Measurements from ENCODE around the gene GLMP. TPM values are rescaled to one million over a fixed set of nuclear protein-coding genes. Genes with fewer than 3 reads are reported as not detected.

GLMP gene
- polyA plus RNA-seq, 1 experiment: 25.5 TPM

DNA sequence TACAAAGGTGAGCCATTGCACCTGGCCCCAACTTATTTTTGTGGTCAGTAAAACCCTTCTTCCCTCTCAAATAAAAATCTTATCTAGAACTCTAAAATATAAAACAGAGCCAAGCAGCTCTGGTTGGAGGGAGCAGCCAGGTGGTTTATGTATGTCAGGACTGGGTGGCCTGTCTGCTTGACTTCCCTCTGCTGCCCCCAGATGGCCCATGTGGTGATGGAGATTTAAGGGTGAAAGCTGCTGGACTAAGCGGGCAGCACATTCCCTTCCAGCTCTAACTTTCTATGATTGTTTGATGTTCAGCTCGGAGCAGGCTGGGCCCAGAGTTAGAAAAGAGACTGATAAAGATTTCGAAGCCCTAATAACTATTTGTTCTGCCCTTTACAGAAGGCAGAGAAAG, 35.7 kb downstream of the GLMP start:
- Histone ChIP-seq H3K27ac (ENCODE audit: low read depth, low read length) (no peak overlapping the region), H3K4me3 (ENCODE audit: low read depth, low read length) (no peak overlapping the region), H3K9me3 (ENCODE audit: control insufficient read depth, insufficient read depth, low read length) (no peaks in the 10 kb centered on the region), H3K27me3 (ENCODE audit: control insufficient read depth, insufficient read depth, low read length) (no peaks in the 10 kb centered on the region)
- POLR2A ChIA-PET: interaction anchor here (1.2 kb wide), 1 partner anchor 8 kb away, joined by 4 read pairs; no protein-coding TSS in a partner anchor
- CTCF ChIA-PET: interaction anchor here (0.7 to 0.8 kb wide), 5 partner anchors 8 to 164 kb away, joined by 3 to 5 read pairs (median 3); no protein-coding TSS in a partner anchor
- TF ChIP-seq, protein P1, sequence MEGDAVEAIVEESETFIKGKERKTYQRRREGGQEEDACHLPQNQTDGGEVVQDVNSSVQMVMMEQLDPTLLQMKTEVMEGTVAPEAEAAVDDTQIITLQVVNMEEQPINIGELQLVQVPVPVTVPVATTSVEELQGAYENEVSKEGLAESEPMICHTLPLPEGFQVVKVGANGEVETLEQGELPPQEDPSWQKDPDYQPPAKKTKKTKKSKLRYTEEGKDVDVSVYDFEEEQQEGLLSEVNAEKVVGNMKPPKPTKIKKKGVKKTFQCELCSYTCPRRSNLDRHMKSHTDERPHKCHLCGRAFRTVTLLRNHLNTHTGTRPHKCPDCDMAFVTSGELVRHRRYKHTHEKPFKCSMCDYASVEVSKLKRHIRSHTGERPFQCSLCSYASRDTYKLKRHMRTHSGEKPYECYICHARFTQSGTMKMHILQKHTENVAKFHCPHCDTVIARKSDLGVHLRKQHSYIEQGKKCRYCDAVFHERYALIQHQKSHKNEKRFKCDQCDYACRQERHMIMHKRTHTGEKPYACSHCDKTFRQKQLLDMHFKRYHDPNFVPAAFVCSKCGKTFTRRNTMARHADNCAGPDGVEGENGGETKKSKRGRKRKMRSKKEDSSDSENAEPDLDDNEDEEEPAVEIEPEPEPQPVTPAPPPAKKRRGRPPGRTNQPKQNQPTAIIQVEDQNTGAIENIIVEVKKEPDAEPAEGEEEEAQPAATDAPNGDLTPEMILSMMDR (IDR thresholded peaks at IDR 0.05; ENCODE audit: low read depth, low read length): peak; percentile 33
- DNase-seq (ENCODE audit: low read depth, low spot score): no peak

DNA sequence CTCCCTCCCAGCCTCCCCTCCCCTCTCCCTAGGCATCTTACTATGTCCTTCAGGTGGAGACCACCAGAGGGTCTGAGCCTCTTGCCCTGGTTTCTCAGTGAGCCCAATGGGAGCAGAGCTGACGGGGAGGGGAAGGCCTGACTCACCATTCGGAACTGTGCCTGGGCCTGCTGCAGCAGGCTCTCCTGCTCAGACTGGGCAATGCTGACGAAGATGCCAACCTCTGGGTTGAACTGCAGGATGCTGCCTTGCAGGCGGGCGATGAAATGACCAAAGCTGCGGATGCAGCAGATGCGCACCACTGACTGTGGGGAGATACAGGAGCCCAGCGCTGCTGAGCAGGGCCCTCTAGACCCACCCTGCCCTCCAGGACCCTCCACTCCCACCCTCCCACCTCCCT, 36.6 kb downstream of the GLMP start:
- Histone ChIP-seq H3K27ac (ENCODE audit: low read depth, low read length) (no peak overlapping the region), H3K9me3 (ENCODE audit: control insufficient read depth, insufficient read depth, low read length) (no peaks in the 10 kb centered on the region), H3K27me3 (ENCODE audit: control insufficient read depth, insufficient read depth, low read length) (no peaks in the 10 kb centered on the region), H3K4me3 (ENCODE audit: low read depth, low read length) (no peak overlapping the region)
- ChIA-PET POLR2A (interaction anchor here (1.2 kb wide), 1 partner anchor 7 kb away, joined by 4 read pairs; no protein-coding TSS in a partner anchor), CTCF (interaction anchor here (1.0 kb wide), 1 partner anchor 9 kb away, joined by 3 read pairs; no protein-coding TSS in a partner anchor)
- TF ChIP-seq, protein P1 (IDR thresholded peaks at IDR 0.05; ENCODE audit: low read depth, low read length): no peak
- DNase-seq (ENCODE audit: low read depth, low spot score): no peak

DNA sequence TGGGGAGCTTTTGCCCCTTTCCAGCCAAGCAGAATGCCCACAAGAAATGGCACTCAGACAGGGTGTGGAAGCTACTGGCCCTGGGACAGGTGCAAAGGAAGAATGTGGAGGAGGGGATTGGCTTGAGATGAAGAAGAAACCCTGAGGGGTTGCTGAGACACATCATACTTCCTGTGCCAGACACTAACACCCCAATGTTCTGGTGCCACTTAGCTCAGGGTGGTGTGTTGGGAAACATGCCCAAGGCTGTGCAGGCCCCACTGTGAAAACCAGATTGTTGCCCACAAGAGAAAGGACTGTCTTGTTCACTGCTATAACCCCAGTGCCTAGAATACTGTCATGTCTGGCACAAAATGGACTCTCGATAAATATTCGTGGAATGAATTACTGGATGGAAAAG, 37.8 kb downstream of the GLMP start:
- no peak for DNase-seq (ENCODE audit: low read depth, low spot score)
- ChIA-PET CTCF (no interaction called here), POLR2A (no interaction called here)
- no peak overlapping the region for H3K4me3 ChIP-seq (ENCODE audit: low read depth, low read length)
- H3K9me3 ChIP-seq (ENCODE audit: control insufficient read depth, insufficient read depth, low read length): no peaks in the 10 kb centered on the region
- no peak overlapping the region for H3K27ac ChIP-seq (ENCODE audit: low read depth, low read length)
- TF ChIP-seq, protein P1 (IDR thresholded peaks at IDR 0.05; ENCODE audit: low read depth, low read length): no peak
- no peaks in the 10 kb centered on the region for H3K27me3 ChIP-seq (ENCODE audit: control insufficient read depth, insufficient read depth, low read length)

DNA sequence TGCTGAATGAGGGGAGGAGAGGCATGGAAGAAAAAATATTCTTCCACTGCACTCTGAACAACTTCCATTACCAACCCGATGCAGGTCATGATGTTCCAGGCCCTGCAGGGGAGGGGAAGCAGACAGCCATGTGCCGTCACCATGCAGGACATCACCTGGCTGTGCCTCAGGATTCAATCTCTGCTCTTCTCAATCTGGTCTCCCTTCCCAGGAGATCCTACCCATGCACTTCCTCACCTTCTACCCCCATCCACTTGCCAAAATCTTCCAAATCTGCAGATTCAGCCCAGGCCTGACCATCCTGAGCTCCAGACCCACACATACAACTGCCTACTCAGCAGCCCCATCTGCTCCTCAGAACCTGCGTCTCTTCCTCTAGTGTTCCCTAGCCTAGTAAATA, 41.8 kb downstream of the GLMP start:
- no peak overlapping the region for H3K27ac ChIP-seq (ENCODE audit: low read depth, low read length)
- CTCF ChIA-PET: interaction anchor here (1.5 to 1.7 kb wide), 2 partner anchors 65 to 66 kb away, joined by 3 to 4 read pairs; no protein-coding TSS in a partner anchor
- no peaks in the 10 kb centered on the region for H3K9me3 ChIP-seq (ENCODE audit: control insufficient read depth, insufficient read depth, low read length)
- DNase-seq (ENCODE audit: low read depth, low spot score): no peak
- H3K4me3 ChIP-seq (ENCODE audit: low read depth, low read length): no peak overlapping the region
- TF ChIP-seq, protein P1 (IDR thresholded peaks at IDR 0.05; ENCODE audit: low read depth, low read length): no peak
- no peaks in the 10 kb centered on the region for H3K27me3 ChIP-seq (ENCODE audit: control insufficient read depth, insufficient read depth, low read length)
- POLR2A ChIA-PET: interaction anchor here (1.0 kb wide), 1 partner anchor 20 kb away, joined by 5 read pairs; no protein-coding TSS in a partner anchor

DNA sequence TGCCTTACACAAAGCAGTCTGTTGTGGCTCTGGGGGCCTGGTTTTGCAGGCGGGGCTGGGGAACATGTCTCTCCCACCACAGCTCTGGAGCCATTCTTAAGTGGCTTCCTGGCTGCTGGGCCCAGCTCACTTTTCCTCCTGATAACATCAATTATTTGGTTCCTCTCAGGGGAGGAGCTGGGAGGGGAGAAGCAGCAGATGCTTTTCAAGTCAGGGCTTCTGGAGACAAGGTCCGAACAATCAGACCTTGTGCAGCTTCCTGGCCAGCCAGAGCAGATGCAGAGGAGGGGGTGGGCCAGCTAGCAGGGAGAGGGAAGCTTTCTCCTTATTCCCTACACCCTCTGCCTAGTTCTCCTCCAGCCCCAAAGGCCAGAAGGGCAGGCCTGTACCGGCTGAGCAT, 44.0 kb downstream of the GLMP start:
- Histone ChIP-seq H3K27ac (ENCODE audit: low read depth, low read length) (no peak overlapping the region), H3K4me3 (ENCODE audit: low read depth, low read length) (no peak overlapping the region), H3K9me3 (ENCODE audit: control insufficient read depth, insufficient read depth, low read length) (no peaks in the 10 kb centered on the region), H3K27me3 (ENCODE audit: control insufficient read depth, insufficient read depth, low read length) (no peaks in the 10 kb centered on the region)
- TF ChIP-seq, protein P1 (IDR thresholded peaks at IDR 0.05; ENCODE audit: low read depth, low read length): no peak
- ChIA-PET CTCF (no interaction called here), POLR2A (interaction anchor here (1.3 kb wide), 1 partner anchor 8 kb away, joined by 4 read pairs; no protein-coding TSS in a partner anchor)
- DNase-seq (ENCODE audit: low read depth, low spot score): no peak

Data from AG04450 (cell line).